ENCODE data around the gene TMEM238L.

GRCh38 chr17:10789694-10790271 is 14.1 kb downstream of the TMEM238L start:
- TF ChIP-seq POLR2AphosphoS5 (IDR thresholded peaks at IDR 0.05; ENCODE audit: low read depth, low read length) (no peak), MAX (IDR thresholded peaks at IDR 0.05) (no peak), CTCF (IDR thresholded peaks at IDR 0.05; ENCODE audit: control extremely low read depth in 1 of 3, insufficient read depth in 1 of 3, low read depth in 1 of 3, low read length in 3 of 3) (no peak), NRF1 (IDR thresholded peaks at IDR 0.05; ENCODE audit: low read depth, low read length) (no peak), TCF12 (IDR thresholded peaks at IDR 0.05; ENCODE audit: low read depth, low read length) (no peak), SIN3A (conservative IDR thresholded peaks at IDR 0.05 in 1 of 2, IDR thresholded peaks at IDR 0.05 in 1 of 2; ENCODE audit: low read depth in 1 of 2, low read length in 2 of 2) (no peak), ATF2 (IDR thresholded peaks at IDR 0.05; ENCODE audit: low read length) (no peak), SIX5 (IDR thresholded peaks at IDR 0.05; ENCODE audit: low read depth, low read length) (no peak)
